Astrocyte (in vitro differentiated cells and primary cell): ENCODE results near the gene ST6GALNAC4.

Source experiments
- CTCF ChIP-seq: IDR thresholded peaks from 2 replicates; pipeline ENCODE4 v1.5.1; 2011; ENCODE audit warnings: low read depth, mild to moderate bottlenecking, inconsistent platforms, low read length, moderate library complexity; ENCODE audit not compliant: insufficient read depth
- EZH2 ChIP-seq: IDR thresholded peaks from 2 replicates; pipeline ENCODE4 v1.6.1; 2012; ENCODE audit warnings: mild to moderate bottlenecking, low read length, inconsistent platforms; ENCODE audit not compliant: insufficient read depth

GRCh38 chr9:127927988-127928675 lies 11.3 kb upstream of the ST6GALNAC4 start:
- no peak for TF ChIP-seq CTCF
- no peak for TF ChIP-seq EZH2
